Measurements from ENCODE around the gene GLIS2.
A peak's percentile ranks its signal among the peaks of the same experiment; 100 is the strongest.

Gene GLIS2

GRCh38 chr16:4293822-4294457 is 21.9 kb upstream of the GLIS2 start:
- CTCF ChIA-PET = interaction anchor here (0.6 to 3.2 kb wide), 8 partner anchors 8 to 111 kb away, joined by 3 to 19 read pairs (median 6); no protein-coding TSS in a partner anchor
- Histone ChIP-seq H3K9me3 (ENCODE audit: control insufficient read depth, insufficient read depth, low read depth, low read length) (no peaks in the 10 kb centered on the region), H3K4me3 (ENCODE audit: low read depth, low read length) (no peak overlapping the region), H3K36me3 (ENCODE audit: control insufficient read depth in 2 of 2, insufficient read depth in 1 of 2, low read length in 2 of 2) (no peaks in the 10 kb centered on the region), H3K4me1 (ENCODE audit: control insufficient read depth, insufficient read depth, low read length) (peaks cover 4% of the 10 kb centered on the region; the same call in 1 of the 2 replicates), H3K27ac (ENCODE audit: extremely low read depth, low read depth, low read length) (no peak overlapping the region)
- POLR2A ChIA-PET = interaction anchor here (1.0 to 1.4 kb wide), 2 partner anchors 21 to 22 kb away, joined by 3 read pairs; no protein-coding TSS in a partner anchor
- peak; percentile 67 for TF ChIP-seq ZNF660 (tag by site-specific recombination; IDR thresholded peaks at IDR 0.05)
- peak; percentile 37 for TF ChIP-seq ZNF2 (tag by site-specific recombination; IDR thresholded peaks at IDR 0.05)
- peak; percentile 45; the same call in 1 of the 2 replicates for TF ChIP-seq ZBTB48 (tag by site-specific recombination; IDR thresholded peaks at IDR 0.05)
- TF ChIP-seq ZNF335 (tag by site-specific recombination; conservative IDR thresholded peaks at IDR 0.05) = peak; percentile 57
- no peak for TF ChIP-seq ZNF214 (tag by site-specific recombination; IDR thresholded peaks at IDR 0.05; ENCODE audit: borderline replicate concordance)
- TF ChIP-seq ZNF561 (tag by site-specific recombination; IDR thresholded peaks at IDR 0.05; ENCODE audit: borderline replicate concordance) = 0 out of 2 replicates have a peak, but pooled peaks have one; percentile 45
- peak; percentile 90 for TF ChIP-seq FEZF1 (tag by site-specific recombination; IDR thresholded peaks at IDR 0.05)
- peak; percentile 90 for TF ChIP-seq SCRT1 (tag by site-specific recombination; IDR thresholded peaks at IDR 0.05; ENCODE audit: borderline replicate concordance)
- TF ChIP-seq ZNF10 (tag by site-specific recombination; IDR thresholded peaks at IDR 0.05) = peak; percentile 90; the same call in 1 of the 2 replicates
- TF ChIP-seq SP7 (tag by site-specific recombination; IDR thresholded peaks at IDR 0.05) = peak; percentile 30
- no peak for TF ChIP-seq TCF7L2 (IDR thresholded peaks at IDR 0.05; ENCODE audit: borderline replicate concordance, low read depth, low read length)
- 0 out of 2 replicates have a peak, but pooled peaks have one; percentile 61 for TF ChIP-seq ZSCAN30 (tag by site-specific recombination; IDR thresholded peaks at IDR 0.05)
- no peak for TF ChIP-seq ZNF48 (tag by site-specific recombination; IDR thresholded peaks at IDR 0.05)
- TF ChIP-seq ZIC2 (tag by site-specific recombination; IDR thresholded peaks at IDR 0.05) = peak; percentile 88
- peak; percentile 80; the same call in 1 of the 2 replicates for TF ChIP-seq ZBTB20 (tag by site-specific recombination; IDR thresholded peaks at IDR 0.05)
- no peak for TF ChIP-seq ATF2 (tag by site-specific recombination; IDR thresholded peaks at IDR 0.05; ENCODE audit: low read depth)
- 0 out of 2 replicates have a peak, but pooled peaks have one; percentile 21 for TF ChIP-seq ZNF692 (tag by site-specific recombination; IDR thresholded peaks at IDR 0.05)
- no peak for TF ChIP-seq BCL11A (tag by site-specific recombination; IDR thresholded peaks at IDR 0.05; ENCODE audit: low read depth)
- no peak for TF ChIP-seq ELK4 (IDR thresholded peaks at IDR 0.05; ENCODE audit: borderline replicate concordance, low read depth, low read length)
- no peak for TF ChIP-seq ZNF488 (tag by site-specific recombination; IDR thresholded peaks at IDR 0.05)
- TF ChIP-seq SCRT2 (tag by site-specific recombination; IDR thresholded peaks at IDR 0.05) = peak; percentile 98
- peak; percentile 46; the same call in 1 of the 2 replicates for TF ChIP-seq IKZF3 (tag by site-specific recombination; IDR thresholded peaks at IDR 0.05)
- no peak for TF ChIP-seq SETDB1 (IDR thresholded peaks at IDR 0.05; ENCODE audit: insufficient read length, low read length)
- no peak for TF ChIP-seq ZBTB11 (tag by site-specific recombination; conservative IDR thresholded peaks at IDR 0.05; ENCODE audit: low read depth)
- TF ChIP-seq ZNF24 (tag by site-specific recombination; IDR thresholded peaks at IDR 0.05) = 0 out of 2 replicates have a peak, but pooled peaks have one; percentile 21
- TF ChIP-seq ZNF610 (tag by site-specific recombination; IDR thresholded peaks at IDR 0.05; ENCODE audit: borderline replicate concordance) = no peak
- TF ChIP-seq PATZ1 (tag by site-specific recombination; IDR thresholded peaks at IDR 0.05) = peak; percentile 7; the same call in 1 of the 2 replicates
